Stromal cell of bone marrow (primary cell): ENCODE results near the gene TM9SF1.

Experiments
- DNase-seq: peaks from one replicate; pipeline ENCODE4 v3.0.0-alpha.2; 2012; ENCODE audit warnings: low read depth

Gene TM9SF1

DNA sequence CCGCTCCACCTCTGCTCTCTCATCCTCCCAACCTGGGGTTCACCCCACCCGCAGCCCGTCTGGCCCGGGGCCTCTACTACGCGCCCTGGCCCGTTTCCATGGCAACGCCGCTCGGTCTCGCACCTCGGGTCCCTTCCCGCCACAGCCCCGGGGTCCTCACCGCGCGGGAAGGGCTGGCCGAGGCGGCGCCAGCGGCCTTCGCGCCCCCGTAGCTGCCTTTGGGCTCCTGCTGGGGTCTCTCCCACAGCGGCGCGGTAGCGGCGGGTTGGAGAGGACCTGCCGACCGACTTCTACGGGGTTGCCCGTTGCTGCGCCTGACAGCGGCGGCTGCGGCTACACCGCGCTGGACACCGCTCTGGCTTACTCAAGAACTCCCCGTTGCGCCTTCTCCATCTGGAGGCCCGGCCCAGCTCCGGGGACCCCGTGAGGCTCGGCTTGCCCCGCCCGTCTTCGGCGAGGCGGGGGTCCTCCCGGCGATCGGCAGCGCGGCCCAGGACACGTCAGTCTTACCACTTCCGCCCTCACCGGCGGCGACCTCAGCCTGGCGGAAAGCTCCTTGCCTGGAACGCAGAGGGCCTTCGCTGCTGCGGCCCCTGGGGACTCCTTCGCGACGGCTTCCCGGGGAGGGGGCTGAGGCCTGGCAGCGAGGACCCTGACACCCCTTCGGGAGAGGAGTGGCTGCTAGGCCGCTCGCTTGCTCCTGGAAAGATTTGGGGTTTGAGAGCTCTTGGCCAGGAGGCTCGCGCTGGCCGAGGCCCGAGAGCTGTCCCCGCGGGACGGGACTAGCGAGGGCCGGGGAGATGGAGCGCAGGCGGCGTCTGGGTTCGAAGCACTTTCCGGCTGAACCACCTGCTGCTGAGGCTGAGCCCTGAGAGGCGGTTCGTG lies at the start of gene TM9SF1:
TM9SF1 (minus strand) TSS at position 256 of the 885 bp plus-strand sequence. CDS start 422 bp downstream, outside the sequence.
- DNase-seq = peak; percentile 72

GRCh38 chr14:24243336-24243836 lies 48.1 kb upstream of the TM9SF1 start:
- DNase-seq = no peak

GRCh38 chr14:24241829-24242443 lies 46.7 kb upstream of the TM9SF1 start:
- peak; percentile 85 for DNase-seq

DNA sequence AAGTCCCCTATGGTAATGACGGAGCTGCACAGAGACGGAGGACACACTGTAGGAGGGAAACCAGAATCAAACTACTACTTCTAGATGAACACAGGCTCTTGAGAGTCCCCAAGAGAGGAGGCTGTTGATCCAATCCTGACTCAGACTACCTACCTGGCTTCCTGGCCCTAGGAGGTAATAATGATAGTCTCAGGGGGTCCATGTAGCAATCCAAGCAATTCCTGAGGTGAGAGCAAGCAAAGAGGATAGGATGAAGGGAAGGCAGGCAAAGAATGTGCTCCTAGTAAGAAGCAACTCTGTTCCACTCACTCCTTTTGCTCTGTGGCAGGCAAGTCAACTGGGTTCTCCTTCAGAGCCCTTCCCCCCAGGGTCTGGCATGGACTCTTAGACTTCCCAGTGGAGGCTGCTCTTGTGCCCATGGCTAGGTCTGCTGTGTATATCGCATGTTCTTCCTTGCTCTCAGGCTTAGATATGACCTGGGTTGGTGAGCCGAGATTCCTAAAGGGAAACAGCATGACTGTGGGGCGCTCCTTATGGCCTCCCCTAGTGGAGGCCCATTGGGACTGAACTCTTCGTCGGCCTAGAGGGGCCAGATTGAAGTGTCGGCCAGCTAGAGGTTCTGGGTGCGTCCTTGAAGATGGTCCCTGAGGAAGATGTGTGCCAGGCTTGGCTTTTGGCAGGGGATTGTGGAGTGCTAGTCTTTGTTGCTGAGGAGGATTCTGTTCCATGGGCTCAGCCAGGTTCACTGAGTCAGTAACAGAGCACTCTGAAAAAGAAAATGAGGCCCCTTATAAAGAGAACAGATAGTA lies 45.1 kb upstream of the TM9SF1 start:
- no peak for DNase-seq

DNA sequence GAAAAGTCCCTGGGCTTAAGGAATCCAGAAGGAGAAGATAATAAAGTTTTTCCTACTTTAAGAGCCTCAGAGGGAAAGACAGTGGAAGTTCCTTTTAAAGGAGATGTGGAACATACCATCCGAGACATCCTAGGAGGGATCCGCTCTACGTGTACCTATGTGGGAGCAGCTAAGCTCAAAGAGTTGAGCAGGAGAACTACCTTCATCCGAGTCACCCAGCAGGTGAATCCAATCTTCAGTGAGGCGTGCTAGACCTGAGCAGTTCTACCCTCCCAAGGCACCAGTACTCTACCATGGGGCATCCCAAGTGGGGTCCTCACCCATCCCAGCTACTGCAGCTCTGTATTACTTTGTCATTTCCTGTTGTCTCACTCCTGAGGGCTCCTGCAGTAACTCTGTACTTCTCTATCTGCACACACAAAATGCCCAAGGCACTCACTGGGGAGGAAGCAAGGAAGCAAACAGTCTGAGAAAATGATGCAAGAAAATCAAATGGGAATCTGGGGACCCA lies 43.3 kb upstream of the TM9SF1 start:
- DNase-seq = no peak

GRCh38 chr14:24238123-24238522 lies 42.9 kb upstream of the TM9SF1 start:
- DNase-seq = no peak

DNA sequence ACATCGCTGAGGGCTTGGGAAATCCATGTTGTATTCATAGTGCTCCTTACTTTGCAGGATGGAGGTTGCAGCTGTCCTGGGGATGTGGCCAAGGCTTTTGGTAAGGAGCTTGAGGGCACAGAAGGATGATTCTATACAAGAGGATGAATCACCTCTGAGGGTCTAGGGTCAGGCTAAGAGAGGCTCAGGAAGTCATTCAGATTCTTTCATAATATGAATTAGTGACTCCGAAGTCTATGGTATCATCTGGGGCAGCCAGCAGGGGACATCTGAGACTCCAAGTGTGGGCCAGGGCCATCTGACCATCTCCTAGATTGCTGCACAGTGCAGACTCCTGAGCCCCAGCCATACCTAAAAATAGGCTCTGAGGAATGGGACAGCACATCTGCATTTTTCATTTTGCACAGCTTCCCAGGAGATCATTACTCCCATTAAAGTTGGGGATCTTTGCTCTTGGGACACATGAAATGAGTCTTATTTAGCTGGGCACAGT lies 42.3 kb upstream of the TM9SF1 start:
- DNase-seq = no peak

GRCh38 chr14:24236689-24237462 lies 41.6 kb upstream of the TM9SF1 start:
- no peak for DNase-seq

- no peak for DNase-seq
Measured at GRCh38 chr14:24235804-24236688, 40.8 kb upstream of the TM9SF1 start.

- no peak for DNase-seq
Measured at GRCh38 chr14:24234095-24235005, 39.1 kb upstream of the TM9SF1 start.

DNA sequence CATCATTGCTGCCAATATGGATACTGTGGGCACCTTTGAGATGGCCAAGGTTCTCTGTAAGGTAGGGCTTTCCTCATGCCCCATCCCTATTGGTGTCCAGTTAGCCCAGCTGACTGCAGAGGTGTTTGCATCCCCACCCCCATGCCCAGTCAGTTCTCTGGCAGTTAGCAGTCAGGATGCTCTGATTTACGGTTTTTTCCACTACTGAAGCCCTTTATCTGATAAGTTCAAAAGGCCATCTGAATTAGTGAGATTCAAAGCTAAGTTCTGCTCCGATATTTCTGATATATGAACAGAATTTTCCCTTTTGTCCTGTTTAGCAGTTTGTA lies 38.3 kb upstream of the TM9SF1 start:
- DNase-seq = no peak

DNA sequence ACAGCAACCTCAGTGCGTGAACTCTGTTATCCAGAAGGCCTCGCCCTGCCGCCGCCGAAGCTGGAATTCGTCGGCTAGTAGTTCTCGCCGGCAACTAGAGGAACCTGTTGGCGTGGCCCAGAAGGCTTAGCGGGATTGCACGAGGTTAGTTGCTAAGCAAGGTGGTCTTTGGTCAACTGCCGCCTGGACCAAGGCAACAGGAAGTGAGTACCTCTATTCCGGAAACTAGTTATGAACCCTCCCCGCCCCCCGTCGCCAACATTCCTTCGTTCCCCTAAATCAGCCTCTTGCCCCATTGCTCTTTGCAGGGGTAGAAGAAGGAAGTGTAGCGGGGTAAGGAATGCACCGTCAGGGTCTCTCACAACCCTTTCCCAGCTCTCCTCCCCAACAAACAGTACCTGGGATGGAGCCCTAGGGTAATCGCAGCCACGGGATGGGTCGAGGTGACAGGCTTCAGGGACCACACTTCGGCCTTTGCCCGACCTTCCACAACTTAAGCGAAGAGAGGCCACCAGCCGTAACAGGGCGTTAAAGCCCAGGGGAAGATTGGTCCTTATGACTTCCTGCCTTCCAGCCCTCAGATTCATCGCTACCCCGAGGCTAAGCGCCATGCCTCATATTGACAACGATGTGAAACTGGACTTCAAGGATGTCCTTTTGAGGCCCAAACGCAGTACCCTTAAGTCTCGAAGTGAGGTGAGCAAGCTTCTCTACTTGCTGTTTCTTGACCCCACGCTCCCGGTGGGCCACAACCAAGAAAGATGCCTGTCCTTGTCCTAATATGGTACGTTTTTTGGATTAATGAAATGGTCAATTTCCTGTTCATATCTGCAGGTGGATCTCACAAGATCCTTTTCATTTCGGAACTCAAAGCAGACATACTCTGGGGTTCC lies 37.6 kb upstream of the TM9SF1 start, which contains the start of gene GMPR2:
GMPR2 (plus strand) TSS at position 285 of the 893 bp plus-strand sequence; CDS start at position 610, 325 bp downstream.
- no peak for DNase-seq

GRCh38 chr14:24232121-24232644 lies 36.9 kb upstream of the TM9SF1 start, which contains the start of gene NEDD8:
Gene NEDD8, minus strand, starts transcription at chr14:24232367. Its CDS starts 100 bp downstream, at chr14:24232267.
- DNase-seq = peak; percentile 99

- no peak for DNase-seq
Measured at GRCh38 chr14:24231263-24232120, 36.3 kb upstream of the TM9SF1 start.

- DNase-seq = no peak
Measured at GRCh38 chr14:24228902-24229301, 33.7 kb upstream of the TM9SF1 start.

GRCh38 chr14:24226473-24226872 lies 31.2 kb upstream of the TM9SF1 start:
- DNase-seq = no peak
